ENCODE measurements around the gene KRTAP4-8.
"Not testable (repeated sequence)": the region's sequence is repeated elsewhere in the genome, so short reads cannot be mapped to it uniquely, and the experiment has no call there.

Gene KRTAP4-8

DNA sequence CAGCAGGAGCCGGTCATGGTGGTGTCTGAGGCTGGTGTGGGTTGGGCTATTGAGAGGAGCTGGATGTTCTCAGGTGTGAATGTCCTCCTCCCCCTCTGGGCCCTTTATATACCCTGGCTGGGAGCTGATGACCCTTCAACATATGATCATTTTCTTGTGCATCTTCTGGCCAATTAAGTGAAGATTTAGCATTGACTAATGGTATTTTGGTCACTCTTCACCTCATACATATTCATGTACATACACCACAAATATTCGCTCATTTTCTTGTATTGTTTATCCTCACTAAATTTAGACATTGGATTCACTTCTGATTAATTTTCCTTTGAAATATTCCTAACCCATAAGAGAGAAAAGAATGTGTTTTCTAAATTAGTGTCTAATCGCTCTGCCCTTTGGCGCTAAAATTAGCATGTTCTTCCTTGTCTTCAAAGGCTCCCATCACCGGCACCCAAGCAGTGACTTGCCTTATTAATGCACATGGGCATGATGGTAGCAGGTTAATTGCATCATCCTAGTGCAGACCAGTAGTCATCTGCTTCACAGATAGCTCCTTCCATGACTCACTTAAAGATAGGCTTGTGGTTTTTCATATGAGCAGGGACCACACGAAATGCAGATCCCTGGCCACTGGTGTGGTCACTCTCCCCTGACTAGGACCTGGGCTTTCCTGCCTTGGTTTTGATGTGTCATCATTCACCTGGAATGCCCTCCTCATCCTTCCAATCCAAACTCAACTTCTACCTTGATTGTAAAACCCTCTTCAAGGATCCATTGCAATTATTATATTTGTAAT, 31.9 kb downstream of the KRTAP4-8 start, which contains the start of gene KRTAP2-4:
Gene KRTAP2-4 (minus strand): TSS at position 51 of the 796 bp plus-strand sequence. CDS start 34 bp downstream, at position 17.
- no peak for DNase-seq (ENCODE audit: low read depth in 2 of 3, low spot score in 2 of 3)

DNA sequence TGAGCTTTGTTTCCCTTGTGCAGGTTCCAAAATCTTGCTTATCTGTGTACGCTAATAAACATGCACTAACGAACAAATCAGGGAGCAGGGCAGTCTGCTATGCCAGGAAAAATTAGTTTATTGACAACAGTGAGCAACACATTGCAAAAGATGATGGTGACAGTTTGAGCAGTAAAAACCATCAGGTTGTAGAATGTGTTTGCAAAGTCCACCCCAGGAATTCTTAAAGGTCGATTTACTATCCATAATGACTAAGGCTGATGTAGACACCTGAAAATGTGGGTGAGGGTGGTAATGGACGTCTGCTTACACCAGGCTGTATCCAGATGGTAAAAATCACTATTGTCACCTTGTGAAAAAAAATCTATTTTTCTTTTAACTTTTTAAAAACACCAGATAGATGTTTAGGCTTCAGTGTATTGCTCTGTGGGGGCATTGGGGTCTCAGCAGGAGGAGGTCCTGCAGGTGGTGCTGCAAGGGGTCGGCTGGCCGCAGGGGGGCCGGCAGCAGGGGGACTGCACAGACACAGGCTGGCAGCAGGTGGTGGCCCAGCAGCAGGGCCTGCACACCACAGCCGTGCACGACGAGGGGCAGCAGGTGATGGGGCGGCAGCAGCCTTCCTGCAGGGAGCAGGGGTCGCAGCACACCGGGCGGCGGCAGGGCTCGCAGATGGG, 32.8 kb downstream of the KRTAP4-8 start:
- DNase-seq (ENCODE audit: low read depth in 2 of 3, low spot score in 2 of 3), result not testable (repeated sequence)

DNA sequence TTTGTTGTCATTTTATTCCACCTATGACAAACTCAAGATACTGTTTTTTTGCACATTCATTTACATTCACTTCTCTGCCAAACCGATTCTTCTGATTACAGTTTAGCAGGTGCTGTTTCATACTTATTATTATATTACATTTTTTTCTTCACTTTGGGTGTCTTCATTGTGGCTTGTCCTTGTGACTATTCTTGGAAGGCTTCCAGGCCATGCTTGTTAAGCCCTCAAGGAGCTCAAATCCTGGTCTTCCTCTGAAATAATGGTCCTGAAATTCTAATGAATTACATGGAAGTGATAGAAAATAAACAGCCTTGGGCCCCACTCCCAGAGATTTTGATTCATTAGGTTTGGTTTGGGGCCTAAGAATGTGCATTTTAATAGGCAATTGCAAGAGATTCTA, 33.6 kb downstream of the KRTAP4-8 start:
- no peak for DNase-seq (ENCODE audit: low read depth in 2 of 3, low spot score in 2 of 3)

DNA sequence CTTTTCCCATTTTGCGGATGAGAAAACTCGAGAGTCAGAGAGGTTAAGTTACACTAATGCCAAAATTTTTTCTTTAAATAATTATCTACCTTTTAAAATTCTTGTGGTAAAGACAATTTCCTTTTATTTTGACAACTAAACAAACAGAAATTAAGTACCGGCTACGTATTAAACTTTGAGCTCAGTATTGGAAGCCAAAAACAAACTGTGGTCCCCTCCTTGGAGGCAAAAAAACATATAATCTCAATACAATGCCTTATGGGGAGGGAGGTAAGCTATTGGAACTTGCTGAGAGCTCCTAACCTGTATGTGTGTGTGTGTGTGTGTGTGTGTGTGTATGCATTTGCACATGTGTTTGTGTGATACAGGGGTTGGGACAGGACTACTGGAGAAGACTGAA, 34.5 kb downstream of the KRTAP4-8 start:
- no peak for DNase-seq (ENCODE audit: low read depth in 2 of 3, low spot score in 2 of 3)

DNA sequence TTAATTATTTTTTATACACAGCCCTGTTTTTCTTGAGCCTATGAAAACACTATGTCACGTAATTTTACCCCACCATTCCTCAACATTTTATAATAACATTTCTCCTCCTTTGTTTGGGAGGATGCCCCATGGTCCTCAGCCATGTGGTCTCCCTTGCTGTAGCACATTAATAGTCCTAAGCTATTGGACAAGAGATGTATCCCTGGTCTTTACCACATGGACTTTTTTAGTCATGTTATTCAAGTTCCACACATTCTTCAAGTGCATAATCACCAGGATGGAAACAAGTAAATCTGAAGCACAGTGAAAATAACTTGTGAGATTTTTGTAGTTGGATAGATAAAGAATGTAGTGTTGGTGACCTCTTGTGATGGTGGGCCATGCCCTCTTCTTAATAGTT, 36.0 kb downstream of the KRTAP4-8 start:
- no peak for DNase-seq (ENCODE audit: low read depth in 2 of 3, low spot score in 2 of 3)

DNA sequence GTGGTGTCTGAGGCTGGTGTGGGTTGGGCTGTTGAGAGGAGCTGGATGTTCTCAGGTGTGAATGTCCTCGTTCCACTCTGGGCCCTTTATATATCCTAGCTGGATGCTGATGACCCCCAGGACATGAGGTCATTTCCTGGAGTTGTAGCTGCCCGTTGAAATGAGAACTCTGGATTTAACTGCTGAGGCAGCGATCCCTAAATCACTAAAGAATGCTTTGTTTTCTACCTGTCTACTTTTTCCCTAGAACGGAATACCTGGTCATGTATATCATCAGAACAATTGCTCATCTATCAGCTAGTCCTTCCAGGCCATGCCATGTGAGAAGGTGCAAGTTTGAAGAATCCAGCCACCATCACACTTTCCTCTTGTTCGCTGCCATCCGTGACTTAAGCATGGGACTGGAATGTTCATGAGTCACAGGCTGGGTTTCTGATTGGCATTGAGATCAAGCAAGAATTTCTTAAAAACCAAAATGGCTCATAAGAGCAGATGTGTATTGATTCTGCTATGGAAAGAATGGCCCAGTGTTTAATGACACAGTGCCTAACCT, 37.8 kb downstream of the KRTAP4-8 start, which contains the start of gene KRTAP2-3:
Gene KRTAP2-3 (minus strand): TSS at position 63 of the 553 bp plus-strand sequence. CDS start 64 bp downstream, outside the sequence.
- DNase-seq (ENCODE audit: low read depth in 2 of 3, low spot score in 2 of 3), result no peak

DNA sequence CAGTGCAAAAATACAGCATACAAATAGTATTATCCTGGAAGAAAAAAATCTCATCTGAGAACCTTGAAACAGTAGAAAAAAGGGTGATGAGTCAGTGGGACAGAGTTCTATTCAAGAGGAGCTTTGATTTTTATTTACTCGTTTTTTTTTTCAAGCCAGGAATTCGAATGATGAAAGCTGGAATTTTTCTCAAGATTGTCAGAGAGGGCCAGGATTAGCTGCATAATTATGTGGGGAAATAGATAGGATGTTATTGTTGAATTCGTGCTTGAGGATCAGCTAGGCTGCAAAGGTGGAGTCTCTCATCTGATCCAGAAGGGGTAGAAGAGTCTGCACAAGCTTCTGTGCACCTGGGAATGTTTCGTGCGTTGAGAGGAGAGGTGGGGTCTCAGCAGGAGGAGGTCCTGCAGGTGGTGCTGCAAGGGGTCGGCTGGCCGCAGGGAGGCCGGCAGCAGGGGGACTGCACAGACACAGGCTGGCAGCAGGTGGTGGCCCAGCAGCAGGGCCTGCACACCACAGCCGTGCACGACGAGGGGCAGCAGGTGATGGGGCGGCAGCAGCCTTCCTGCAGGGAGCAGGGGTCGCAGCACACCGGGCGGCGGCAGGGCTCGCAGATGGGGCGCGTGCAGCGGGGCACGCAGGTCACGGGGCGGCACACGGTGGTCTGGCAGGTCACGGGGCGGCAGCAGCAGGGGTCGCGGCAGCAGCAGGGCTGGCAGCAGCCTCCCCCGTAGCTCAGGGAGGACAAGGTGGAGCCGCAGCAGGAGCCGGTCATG, 38.5 kb downstream of the KRTAP4-8 start:
- DNase-seq (ENCODE audit: low read depth in 2 of 3, low spot score in 2 of 3), result not testable (repeated sequence)

DNA sequence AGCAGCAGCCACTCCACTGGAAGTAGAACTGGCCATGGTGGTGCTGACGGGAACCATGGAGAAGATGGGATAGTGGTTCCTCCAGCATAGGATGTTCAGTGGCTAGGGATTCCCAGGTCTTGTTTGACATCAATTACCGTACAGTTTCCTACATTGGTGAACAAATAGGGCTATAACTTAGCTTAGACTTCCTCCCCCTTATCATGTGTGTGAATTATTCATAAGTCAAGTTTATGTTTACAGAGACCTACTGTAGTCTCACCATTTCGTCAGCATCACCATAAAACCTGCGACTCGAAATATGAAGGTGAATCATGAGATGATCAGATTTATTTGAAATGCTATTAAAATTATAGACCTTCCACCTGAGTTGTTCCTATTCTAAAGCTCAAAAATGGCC, 39.2 kb downstream of the KRTAP4-8 start:
- DNase-seq (ENCODE audit: low read depth in 2 of 3, low spot score in 2 of 3), result no peak

DNA sequence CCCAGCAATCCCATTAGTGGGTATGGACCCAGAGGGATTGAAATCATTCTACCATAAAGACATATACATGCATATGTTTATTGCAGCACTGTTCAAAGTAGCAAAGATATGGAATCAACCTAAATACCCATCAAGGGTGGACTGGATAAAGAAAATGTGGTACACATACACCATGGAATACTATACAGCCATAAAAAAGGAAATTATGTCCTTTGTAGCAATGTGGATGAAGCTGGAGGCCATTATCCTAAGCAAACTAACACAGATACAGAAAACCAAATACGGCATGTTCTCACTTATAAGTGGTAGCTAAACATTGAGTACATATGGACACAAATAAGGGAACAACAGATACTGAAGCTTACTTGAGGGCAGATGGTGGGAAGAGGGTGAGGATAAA, 40.4 kb downstream of the KRTAP4-8 start:
- DNase-seq (ENCODE audit: low read depth in 2 of 3, low spot score in 2 of 3), result no peak

DNA sequence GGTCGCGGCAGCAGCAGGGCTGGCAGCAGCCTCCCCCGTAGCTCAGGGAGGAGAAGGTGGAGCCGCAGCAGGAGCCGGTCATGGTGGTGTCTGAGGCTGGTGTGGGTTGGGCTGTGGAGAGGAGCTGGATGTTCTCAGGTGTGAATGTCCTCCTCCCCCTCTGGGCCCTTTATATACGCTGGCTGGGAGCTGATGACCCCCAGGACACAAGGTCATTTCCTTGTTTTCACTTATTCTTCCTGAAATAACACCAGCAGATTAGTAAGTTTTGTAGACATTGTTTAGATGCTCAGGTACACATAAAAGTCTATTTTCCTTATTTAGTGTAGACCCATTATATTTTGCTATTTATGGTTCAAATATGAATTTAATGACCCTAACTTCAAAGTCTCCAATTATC, 42.8 kb downstream of the KRTAP4-8 start, which contains the start of gene KRTAP2-2:
Gene KRTAP2-2 (minus strand): TSS at position 101 of the 400 bp plus-strand sequence. CDS start 19 bp downstream, at position 82.
- DNase-seq (ENCODE audit: low read depth in 2 of 3, low spot score in 2 of 3), result not testable (repeated sequence)

DNA sequence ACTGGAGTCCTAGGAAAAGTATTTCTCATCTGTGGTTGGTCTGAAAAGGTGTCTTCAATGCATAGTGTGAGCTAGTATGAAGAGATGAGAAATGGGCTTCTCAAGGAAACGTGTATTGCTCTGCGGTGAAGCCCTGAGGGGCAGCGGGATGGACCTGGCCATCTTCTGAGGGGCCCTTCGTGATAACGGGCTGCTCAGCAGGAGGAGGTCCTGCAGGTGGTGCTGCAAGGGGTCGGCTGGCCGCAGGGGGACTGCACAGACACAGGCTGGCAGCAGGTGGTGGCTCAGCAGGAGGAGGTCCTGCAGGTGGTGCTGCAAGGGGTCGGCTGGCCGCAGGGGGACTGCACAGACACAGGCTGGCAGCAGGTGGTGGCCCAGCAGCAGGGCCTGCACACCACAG, 43.4 kb downstream of the KRTAP4-8 start:
- not testable (repeated sequence) for DNase-seq (ENCODE audit: low read depth in 2 of 3, low spot score in 2 of 3)

DNA sequence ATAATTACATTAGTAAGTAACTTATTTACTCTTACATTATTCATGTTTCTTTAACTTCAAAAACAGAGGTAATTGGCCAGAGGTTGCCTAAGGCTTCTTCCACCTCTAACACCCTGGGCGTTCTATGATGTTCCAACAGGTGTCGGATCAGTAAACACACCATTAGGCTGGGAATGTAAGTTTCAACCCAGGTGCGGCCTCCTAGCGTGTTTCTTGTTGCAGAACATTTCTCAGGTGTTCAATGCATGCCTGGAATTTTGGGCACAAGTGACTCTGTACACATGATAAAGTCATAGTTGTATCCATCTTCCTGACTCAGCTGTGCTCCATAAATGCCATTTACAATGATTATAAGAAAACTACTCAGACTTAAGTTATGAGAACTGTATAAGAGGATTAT, 43.9 kb downstream of the KRTAP4-8 start:
- DNase-seq (ENCODE audit: low read depth in 2 of 3, low spot score in 2 of 3), result no peak

DNA sequence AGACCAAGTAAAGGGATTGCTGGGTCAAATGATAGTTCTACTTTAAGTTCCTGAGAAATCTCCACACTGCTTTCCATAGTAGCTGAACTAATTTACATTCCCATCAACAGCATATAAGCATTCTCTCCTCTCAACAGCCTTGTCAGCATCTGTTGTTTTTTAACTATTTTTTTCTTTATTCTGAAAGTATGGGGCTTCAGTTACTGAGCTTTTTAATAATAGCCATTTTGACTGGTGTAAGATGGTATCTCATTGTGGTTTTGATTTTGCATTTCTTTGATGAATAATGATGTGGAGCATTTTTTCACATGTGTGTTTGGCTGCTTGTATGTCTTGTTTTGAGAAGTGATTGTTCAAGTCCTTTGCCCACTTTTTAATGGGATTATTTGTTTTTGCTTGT, 45.4 kb downstream of the KRTAP4-8 start:
- no peak for DNase-seq (ENCODE audit: low read depth in 2 of 3, low spot score in 2 of 3)

DNA sequence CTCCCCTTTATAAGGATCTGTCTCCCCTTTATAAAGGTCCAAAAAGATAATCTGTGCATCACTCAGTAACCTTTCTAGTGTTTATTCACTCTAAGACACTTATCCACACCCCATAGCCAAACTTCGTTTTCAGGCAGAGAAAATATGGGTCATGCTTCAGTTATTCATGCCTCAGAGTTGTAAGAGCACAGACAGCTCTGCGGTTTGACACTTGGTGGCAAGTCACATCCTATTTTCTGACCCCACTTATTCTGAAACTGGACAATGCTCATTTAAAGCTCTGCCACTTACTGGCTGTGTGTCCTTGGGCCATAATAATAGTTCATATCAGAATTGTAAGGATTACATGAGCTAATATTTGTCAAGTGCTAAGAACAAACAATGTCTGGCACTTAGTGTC, 48.8 kb downstream of the KRTAP4-8 start:
- DNase-seq (ENCODE audit: low read depth in 2 of 3, low spot score in 2 of 3), result no peak

DNA sequence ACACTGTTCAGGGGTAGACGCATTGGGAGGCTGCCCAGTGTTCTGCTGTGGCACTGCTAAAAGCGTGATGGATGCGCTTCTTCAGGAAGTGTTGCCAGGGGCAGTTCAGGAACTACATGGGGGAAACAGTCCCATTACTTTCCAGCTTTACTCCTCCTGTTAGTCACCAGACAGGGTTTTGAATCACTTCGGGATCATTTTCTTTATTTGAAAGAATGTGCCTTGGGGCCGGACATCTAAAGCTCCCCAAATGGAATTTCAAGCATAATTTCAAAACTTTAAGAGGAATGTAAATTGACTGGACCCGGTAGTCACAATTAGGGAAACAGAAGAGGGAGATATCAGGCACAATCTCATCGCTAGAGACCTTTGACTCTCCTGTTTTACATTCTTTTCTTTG, 49.5 kb downstream of the KRTAP4-8 start:
- no peak for DNase-seq (ENCODE audit: low read depth in 2 of 3, low spot score in 2 of 3)
